HepG2 (cell line): Measurements from ENCODE around the gene ZMYND8. TPM values are rescaled to one million over a fixed set of nuclear protein-coding genes. Genes with fewer than 3 reads are reported as not detected.

Source experiments
- CC2D1A ChIP-seq: sonication (generic); formaldehyde crosslinking; IDR thresholded peaks from 2 replicates; pipeline ENCODE4 v1.8.1; 2023; ENCODE audit warnings: mild to moderate bottlenecking, missing genetic modification reagents
- DNMT1 ChIP-seq: sonication (generic); formaldehyde crosslinking; IDR thresholded peaks from 2 replicates; pipeline ENCODE4 v1.5.1; 2020; ENCODE audit warnings: mild to moderate bottlenecking, missing genetic modification reagents
- EED ChIP-seq: sonication (generic); formaldehyde crosslinking; IDR thresholded peaks from 2 replicates; pipeline ENCODE4 v1.5.0; 2020; ENCODE audit warnings: mild to moderate bottlenecking, missing genetic modification reagents
- FOXA1 ChIP-seq, 2 experiments: fragments of 450-650 bp in 1 of 2; sonication (generic) in 1 of 2; formaldehyde crosslinking in 1 of 2; IDR thresholded peaks; 2 replicates each; pipeline versions ENCODE4 v1.4.0 to v1.6.1; 2016 to 2020; ENCODE audit warnings: missing genetic modification reagents in 1 of 2
- GATAD2A ChIP-seq: IDR thresholded peaks from 2 replicates; pipeline ENCODE4 v1.6.1; 2016
- MBD4 ChIP-seq: IDR thresholded peaks from 2 replicates; pipeline ENCODE4 v1.6.1; 2012; ENCODE audit warnings: low read length, inconsistent platforms, borderline replicate concordance
- PTBP1 ChIP-seq: fragments of 200-400 bp; formaldehyde crosslinking; IDR thresholded peaks from 2 replicates; pipeline ENCODE4 v1.6.1; 2018; ENCODE audit warnings: low read length, low read depth; ENCODE audit not compliant: poor library complexity, severe bottlenecking
- RFX1 ChIP-seq: fragments of 450-650 bp; IDR thresholded peaks from 2 replicates; pipeline ENCODE4 v1.6.1; 2017
- YEATS4 ChIP-seq: sonication (generic); formaldehyde crosslinking; IDR thresholded peaks from 2 replicates; pipeline ENCODE4 v1.4.0; 2020; ENCODE audit warnings: missing genetic modification reagents, borderline replicate concordance
- ZBTB21 ChIP-seq: sonication (generic); formaldehyde crosslinking; IDR thresholded peaks from 2 replicates; pipeline ENCODE4 v1.4.0; 2020; ENCODE audit warnings: missing genetic modification reagents
- ZMAT3 ChIP-seq: sonication (generic); formaldehyde crosslinking; conservative IDR thresholded peaks from 2 replicates; pipeline ENCODE4 v1.7.0; 2021; ENCODE audit warnings: missing genetic modification reagents
- ZNF136 ChIP-seq: sonication (generic); formaldehyde crosslinking; IDR thresholded peaks from 2 replicates; pipeline ENCODE4 v1.8.1; 2022; ENCODE audit warnings: low read depth, mild to moderate bottlenecking, moderate library complexity, missing genetic modification reagents
- ZNF44 ChIP-seq: sonication (generic); formaldehyde crosslinking; IDR thresholded peaks from 2 replicates; pipeline ENCODE4 v1.5.1; 2020; ENCODE audit warnings: mild to moderate bottlenecking, missing genetic modification reagents
- ZNF547 ChIP-seq: sonication (generic); formaldehyde crosslinking; IDR thresholded peaks from 2 replicates; pipeline ENCODE4 v1.5.1; 2020; ENCODE audit warnings: mild to moderate bottlenecking, missing genetic modification reagents
- ZNF567 ChIP-seq: sonication (generic); formaldehyde crosslinking; IDR thresholded peaks from 2 replicates; pipeline ENCODE4 v1.8.1; 2023; ENCODE audit warnings: mild to moderate bottlenecking, missing genetic modification reagents, borderline replicate concordance
- ZNF724P ChIP-seq: sonication (generic); formaldehyde crosslinking; IDR thresholded peaks from 2 replicates; pipeline ENCODE4 v1.8.0; 2022; ENCODE audit warnings: missing genetic modification reagents, borderline replicate concordance
- ZNF737 ChIP-seq: sonication (generic); formaldehyde crosslinking; IDR thresholded peaks from 2 replicates; pipeline ENCODE4 v1.5.0; 2020; ENCODE audit warnings: missing genetic modification reagents, mild to moderate bottlenecking, borderline replicate concordance
- ZNF761 ChIP-seq: sonication (generic); formaldehyde crosslinking; conservative IDR thresholded peaks from 2 replicates; pipeline ENCODE4 v1.4.0; 2020; ENCODE audit warnings: mild to moderate bottlenecking, missing genetic modification reagents
- ZNF839 ChIP-seq: sonication (generic); formaldehyde crosslinking; IDR thresholded peaks from 2 replicates; pipeline ENCODE4 v1.4.0; 2020; ENCODE audit warnings: missing genetic modification reagents, mild to moderate bottlenecking, borderline replicate concordance
- ZNF883 ChIP-seq: sonication (generic); formaldehyde crosslinking; IDR thresholded peaks from 2 replicates; pipeline ENCODE4 v1.5.1; 2020; ENCODE audit warnings: mild to moderate bottlenecking, missing genetic modification reagents; ENCODE audit errors: not compliant biosample characterization
- polyA plus RNA-seq, 8 experiments: library from polyadenylated mRNA; depleted of rRNA in 3 of 8; stranded (reverse) in 7 of 8; unstranded in 1 of 8; fragments of >200 nt; fragmentation: Illumina TruSeq in 4 of 8; extraction: Trizol in 4 of 8; gene quantifications; 2 replicates each; pipeline versions ENCODE4 v1.2.1 to v1.2.3, GENCODE V29; 2011 to 2016; ENCODE audit warnings: low read depth in 4 of 8, missing spikeins in 1 of 8, mixed read lengths in 1 of 8; ENCODE audit not compliant: insufficient read depth in 1 of 8
- total RNA-seq, 5 experiments: library from RNA; depleted of rRNA; stranded (reverse); fragments of >200 nt; fragmentation: Illumina TruSeq; extraction: Trizol; gene quantifications; 2 replicates each; pipeline ENCODE4 v1.2.3, GENCODE V29; 2016; ENCODE audit warnings: low read depth in 1 of 5
- TF ChIP-seq, protein P1 (sequence below): sonication (generic); formaldehyde crosslinking; conservative IDR thresholded peaks from 2 replicates; pipeline ENCODE4 v1.8.1; 2023; ENCODE audit warnings: missing genetic modification reagents
- TF ChIP-seq, protein P2 (sequence below): sonication (generic); formaldehyde crosslinking; IDR thresholded peaks from 2 replicates; pipeline ENCODE4 v1.8.0; 2022; ENCODE audit warnings: missing genetic modification reagents, mild to moderate bottlenecking, borderline replicate concordance
- TF ChIP-seq, protein P3 (sequence below): sonication (generic); formaldehyde crosslinking; IDR thresholded peaks from 2 replicates; pipeline ENCODE4 v1.5.0; 2020; ENCODE audit warnings: mild to moderate bottlenecking, missing genetic modification reagents, borderline replicate concordance

Gene ZMYND8
- total and polyA plus RNA-seq, 2 of the 13 experiments (the other 11 are each of a cell fraction or from before 2014, with no cell fraction given), result 53.9 to 84.7 TPM

DNA sequence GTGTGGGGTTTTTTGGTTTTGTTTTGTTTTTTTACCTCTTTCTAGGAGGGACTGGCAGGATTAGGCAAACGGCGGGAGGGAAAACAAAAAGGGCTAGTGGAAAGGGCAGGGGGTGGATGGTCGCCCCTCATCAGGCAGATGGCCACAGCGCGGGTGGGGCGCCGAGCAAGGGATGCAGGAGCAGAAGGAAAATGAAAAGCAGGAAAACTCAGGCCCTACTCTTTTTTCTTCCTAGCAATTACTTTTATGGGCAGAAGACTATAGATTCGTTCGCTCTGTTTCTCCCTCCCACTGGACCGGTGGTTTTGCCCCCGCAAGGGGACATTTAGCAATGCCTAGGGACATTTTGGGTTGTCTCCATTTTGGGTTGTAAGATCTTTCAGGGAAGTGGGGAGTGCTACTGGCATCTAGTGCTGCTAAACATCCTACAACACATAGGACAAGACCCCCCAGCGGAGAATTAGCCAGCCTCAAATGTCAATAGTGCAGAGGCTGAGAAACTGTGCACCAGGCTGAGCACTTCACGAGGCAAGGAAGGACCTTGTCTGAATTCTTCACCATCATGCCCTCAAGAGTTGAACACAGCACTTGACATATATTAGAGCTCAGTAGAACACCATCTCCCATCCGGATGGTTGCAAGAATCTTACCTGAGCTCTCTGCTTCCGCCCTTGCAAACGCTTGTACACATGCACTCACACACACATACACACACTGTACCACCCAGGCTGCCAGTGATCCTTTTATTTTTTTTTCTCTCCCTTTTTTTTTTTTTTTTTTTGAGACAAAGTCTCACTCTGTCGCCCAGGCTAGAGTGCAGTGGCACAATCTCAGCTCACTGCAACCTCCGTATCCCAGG lies 4.8 kb upstream of the ZMYND8 start (continued):
- TF ChIP-seq ZNF737 (CRISPR knock-in tag) (no peak), CC2D1A (CRISPR knock-in tag) (peak; percentile 67; the same call in 1 of the 2 replicates), MBD4 (no peak), ZNF724P (0 out of 2 replicates have a peak, but pooled peaks have one; percentile 11), ZNF567 (CRISPR knock-in tag) (0 out of 2 replicates have a peak, but pooled peaks have one; percentile 15), ZNF761 (CRISPR knock-in tag) (0 out of 2 replicates have a peak, but pooled peaks have one; percentile 7), RFX1 (no peak), EED (peak; percentile 77; the same call in 1 of the 2 replicates), FOXA1 (IDR thresholded peaks at IDR 0.05) (no peak), FOXA1 (CRISPR knock-in tag; IDR thresholded peaks at IDR 0.05) (peak; percentile 33; the same call in 1 of the 2 replicates), ZNF839 (CRISPR knock-in tag) (0 out of 2 replicates have a peak, but pooled peaks have one; percentile 3), ZNF883 (peak; percentile 53), DNMT1 (CRISPR knock-in tag) (no peak), ZNF136 (CRISPR knock-in tag) (peak; percentile 35; the same call in 1 of the 2 replicates), GATAD2A (0 out of 2 replicates have a peak, but pooled peaks have one; percentile 4), ZNF547 (CRISPR knock-in tag) (0 out of 2 replicates have a peak, but pooled peaks have one; percentile 29), ZMAT3 (CRISPR knock-in tag) (peak; percentile 14; the same call in 1 of the 2 replicates), PTBP1 (no peak), ZBTB21 (CRISPR knock-in tag) (peak; percentile 12; the same call in 1 of the 2 replicates), ZNF44 (CRISPR knock-in tag) (peak; percentile 88; the same call in 1 of the 2 replicates), YEATS4 (CRISPR knock-in tag) (no peak)
- TF ChIP-seq, protein P1, sequence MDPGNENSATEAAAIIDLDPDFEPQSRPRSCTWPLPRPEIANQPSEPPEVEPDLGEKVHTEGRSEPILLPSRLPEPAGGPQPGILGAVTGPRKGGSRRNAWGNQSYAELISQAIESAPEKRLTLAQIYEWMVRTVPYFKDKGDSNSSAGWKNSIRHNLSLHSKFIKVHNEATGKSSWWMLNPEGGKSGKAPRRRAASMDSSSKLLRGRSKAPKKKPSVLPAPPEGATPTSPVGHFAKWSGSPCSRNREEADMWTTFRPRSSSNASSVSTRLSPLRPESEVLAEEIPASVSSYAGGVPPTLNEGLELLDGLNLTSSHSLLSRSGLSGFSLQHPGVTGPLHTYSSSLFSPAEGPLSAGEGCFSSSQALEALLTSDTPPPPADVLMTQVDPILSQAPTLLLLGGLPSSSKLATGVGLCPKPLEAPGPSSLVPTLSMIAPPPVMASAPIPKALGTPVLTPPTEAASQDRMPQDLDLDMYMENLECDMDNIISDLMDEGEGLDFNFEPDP (CRISPR knock-in tag), result 0 out of 2 replicates have a peak, but pooled peaks have one; percentile 72
- TF ChIP-seq, protein P2, sequence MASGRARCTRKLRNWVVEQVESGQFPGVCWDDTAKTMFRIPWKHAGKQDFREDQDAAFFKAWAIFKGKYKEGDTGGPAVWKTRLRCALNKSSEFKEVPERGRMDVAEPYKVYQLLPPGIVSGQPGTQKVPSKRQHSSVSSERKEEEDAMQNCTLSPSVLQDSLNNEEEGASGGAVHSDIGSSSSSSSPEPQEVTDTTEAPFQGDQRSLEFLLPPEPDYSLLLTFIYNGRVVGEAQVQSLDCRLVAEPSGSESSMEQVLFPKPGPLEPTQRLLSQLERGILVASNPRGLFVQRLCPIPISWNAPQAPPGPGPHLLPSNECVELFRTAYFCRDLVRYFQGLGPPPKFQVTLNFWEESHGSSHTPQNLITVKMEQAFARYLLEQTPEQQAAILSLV, result peak; percentile 4; the same call in 1 of the 2 replicates
- TF ChIP-seq, protein P3, sequence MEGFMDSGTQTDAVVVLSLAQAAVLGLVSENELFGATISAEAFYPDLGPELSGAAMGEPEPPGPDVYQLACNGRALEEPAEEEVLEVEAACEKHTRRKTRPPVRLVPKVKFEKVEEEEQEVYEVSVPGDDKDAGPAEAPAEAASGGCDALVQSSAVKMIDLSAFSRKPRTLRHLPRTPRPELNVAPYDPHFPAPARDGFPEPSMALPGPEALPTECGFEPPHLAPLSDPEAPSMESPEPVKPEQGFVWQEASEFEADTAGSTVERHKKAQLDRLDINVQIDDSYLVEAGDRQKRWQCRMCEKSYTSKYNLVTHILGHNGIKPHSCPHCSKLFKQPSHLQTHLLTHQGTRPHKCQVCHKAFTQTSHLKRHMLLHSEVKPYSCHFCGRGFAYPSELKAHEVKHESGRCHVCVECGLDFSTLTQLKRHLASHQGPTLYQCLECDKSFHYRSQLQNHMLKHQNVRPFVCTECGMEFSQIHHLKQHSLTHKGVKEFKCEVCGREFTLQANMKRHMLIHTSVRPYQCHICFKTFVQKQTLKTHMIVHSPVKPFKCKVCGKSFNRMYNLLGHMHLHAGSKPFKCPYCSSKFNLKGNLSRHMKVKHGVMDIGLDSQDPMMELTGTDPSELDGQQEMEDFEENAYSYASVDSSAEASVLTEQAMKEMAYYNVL (CRISPR knock-in tag), result peak; percentile 32; the same call in 1 of the 2 replicates
